Nephron (organoid): ENCODE data around the gene PARD3.

ENCODE experiments used
- H3K27ac Mint-ChIP-seq, 3 experiments: 2 replicates each; pipeline ENCODE4 v1.8.0; 2020; ENCODE audit warnings: mixed read lengths in 3 of 3, mild to moderate bottlenecking in 2 of 3, moderate library complexity in 1 of 3
- H3K27me3 Mint-ChIP-seq: 2 replicates; pipeline ENCODE4 v1.8.0; 2021; ENCODE audit warnings: low read depth, mild to moderate bottlenecking, moderate library complexity, mixed read lengths
- H3K36me3 Mint-ChIP-seq: 2 replicates; pipeline ENCODE4 v1.8.0; 2020; ENCODE audit warnings: low read depth, mixed read lengths
- H3K4me1 Mint-ChIP-seq: 2 replicates; pipeline ENCODE4 v1.8.0; 2020; ENCODE audit warnings: mixed read lengths
- H3K4me3 Mint-ChIP-seq, 3 experiments: 2 replicates each; pipeline ENCODE4 v1.8.0; 2020; ENCODE audit warnings: mild to moderate bottlenecking in 3 of 3, mixed read lengths in 3 of 3, moderate library complexity in 2 of 3
- H3K9me3 Mint-ChIP-seq: 2 replicates; pipeline ENCODE4 v1.8.0; 2020; ENCODE audit warnings: mixed read lengths
- TF ChIP-seq, protein P1 (sequence below), 3 experiments: fragments of 200-600 bp; sonication (generic); IDR thresholded peaks; one replicate each; pipeline ENCODE4 v1.5.0; 2021; ENCODE audit warnings: antibody characterized with exemption in 3 of 3; ENCODE audit not compliant: unreplicated experiment in 3 of 3

Gene PARD3

DNA sequence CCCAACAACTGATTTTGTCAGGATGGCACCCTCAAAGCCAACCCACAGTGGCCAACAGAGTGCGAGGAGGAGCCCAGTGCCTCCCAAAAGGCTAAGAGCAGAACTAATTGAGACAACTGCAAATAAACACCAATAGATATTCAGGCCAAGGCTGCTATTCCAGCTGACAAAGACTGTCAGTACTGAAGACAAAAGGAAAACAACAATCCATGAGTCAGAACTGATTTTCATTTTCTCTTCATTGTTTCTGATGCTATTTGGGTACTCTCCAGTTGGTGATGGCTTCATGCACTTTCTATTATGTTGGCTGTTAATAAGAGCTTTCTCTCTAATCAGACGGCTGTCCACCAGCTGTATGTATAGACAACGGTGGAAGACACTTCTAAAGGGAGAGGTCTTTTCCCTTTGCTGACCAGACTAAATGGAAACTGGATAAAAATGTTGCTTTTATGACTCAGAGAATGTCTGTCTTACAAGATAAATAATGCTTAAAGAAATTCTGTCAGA lies 515.9 kb downstream of the PARD3 start:
- Mint-ChIP-seq H3K36me3 (peaks cover 12% of the 10 kb centered on the region), H3K27me3 (no peaks in the 10 kb centered on the region), H3K27ac (peak overlapping the region; percentile 61 to 89 (median 76)), H3K9me3 (no peaks in the 10 kb centered on the region), H3K4me1 (peaks cover 43% of the 10 kb centered on the region), H3K4me3 (no peak overlapping the region)
- TF ChIP-seq, protein P1, sequence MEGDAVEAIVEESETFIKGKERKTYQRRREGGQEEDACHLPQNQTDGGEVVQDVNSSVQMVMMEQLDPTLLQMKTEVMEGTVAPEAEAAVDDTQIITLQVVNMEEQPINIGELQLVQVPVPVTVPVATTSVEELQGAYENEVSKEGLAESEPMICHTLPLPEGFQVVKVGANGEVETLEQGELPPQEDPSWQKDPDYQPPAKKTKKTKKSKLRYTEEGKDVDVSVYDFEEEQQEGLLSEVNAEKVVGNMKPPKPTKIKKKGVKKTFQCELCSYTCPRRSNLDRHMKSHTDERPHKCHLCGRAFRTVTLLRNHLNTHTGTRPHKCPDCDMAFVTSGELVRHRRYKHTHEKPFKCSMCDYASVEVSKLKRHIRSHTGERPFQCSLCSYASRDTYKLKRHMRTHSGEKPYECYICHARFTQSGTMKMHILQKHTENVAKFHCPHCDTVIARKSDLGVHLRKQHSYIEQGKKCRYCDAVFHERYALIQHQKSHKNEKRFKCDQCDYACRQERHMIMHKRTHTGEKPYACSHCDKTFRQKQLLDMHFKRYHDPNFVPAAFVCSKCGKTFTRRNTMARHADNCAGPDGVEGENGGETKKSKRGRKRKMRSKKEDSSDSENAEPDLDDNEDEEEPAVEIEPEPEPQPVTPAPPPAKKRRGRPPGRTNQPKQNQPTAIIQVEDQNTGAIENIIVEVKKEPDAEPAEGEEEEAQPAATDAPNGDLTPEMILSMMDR (IDR thresholded peaks at IDR 0.05; ENCODE audit: unreplicated experiment in 3 of 3) = no peak

DNA sequence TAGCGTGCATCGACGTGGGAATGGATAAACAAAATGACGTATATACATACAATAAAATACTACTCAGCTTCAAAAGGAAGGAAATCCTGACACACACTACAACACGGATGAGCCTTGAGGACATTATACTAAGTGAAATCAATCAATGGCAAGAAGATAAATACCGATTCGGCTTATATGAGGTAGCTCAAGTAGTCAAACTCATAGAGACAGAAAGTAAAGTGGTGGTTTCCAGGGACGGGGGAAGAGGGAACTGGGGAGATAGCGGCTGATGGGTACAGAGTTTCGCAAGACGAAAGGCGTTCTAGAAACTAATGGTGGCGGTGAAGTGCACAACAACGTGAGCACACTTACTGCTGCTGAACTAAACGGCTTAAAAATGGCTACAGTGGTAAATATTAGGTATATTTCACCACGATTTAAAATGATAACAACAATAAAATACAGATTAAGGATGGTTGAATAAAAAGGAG lies 516.7 kb downstream of the PARD3 start:
- peaks cover 12% of the 10 kb centered on the region for H3K36me3 Mint-ChIP-seq
- H3K27ac Mint-ChIP-seq = peak overlapping the region; percentile 45 to 89 (median 48)
- TF ChIP-seq, protein P1 (IDR thresholded peaks at IDR 0.05; ENCODE audit: unreplicated experiment in 3 of 3) = no peak
- no peak overlapping the region for H3K4me3 Mint-ChIP-seq
- peaks cover 43% of the 10 kb centered on the region for H3K4me1 Mint-ChIP-seq
- no peaks in the 10 kb centered on the region for H3K9me3 Mint-ChIP-seq
- H3K27me3 Mint-ChIP-seq = no peaks in the 10 kb centered on the region

DNA sequence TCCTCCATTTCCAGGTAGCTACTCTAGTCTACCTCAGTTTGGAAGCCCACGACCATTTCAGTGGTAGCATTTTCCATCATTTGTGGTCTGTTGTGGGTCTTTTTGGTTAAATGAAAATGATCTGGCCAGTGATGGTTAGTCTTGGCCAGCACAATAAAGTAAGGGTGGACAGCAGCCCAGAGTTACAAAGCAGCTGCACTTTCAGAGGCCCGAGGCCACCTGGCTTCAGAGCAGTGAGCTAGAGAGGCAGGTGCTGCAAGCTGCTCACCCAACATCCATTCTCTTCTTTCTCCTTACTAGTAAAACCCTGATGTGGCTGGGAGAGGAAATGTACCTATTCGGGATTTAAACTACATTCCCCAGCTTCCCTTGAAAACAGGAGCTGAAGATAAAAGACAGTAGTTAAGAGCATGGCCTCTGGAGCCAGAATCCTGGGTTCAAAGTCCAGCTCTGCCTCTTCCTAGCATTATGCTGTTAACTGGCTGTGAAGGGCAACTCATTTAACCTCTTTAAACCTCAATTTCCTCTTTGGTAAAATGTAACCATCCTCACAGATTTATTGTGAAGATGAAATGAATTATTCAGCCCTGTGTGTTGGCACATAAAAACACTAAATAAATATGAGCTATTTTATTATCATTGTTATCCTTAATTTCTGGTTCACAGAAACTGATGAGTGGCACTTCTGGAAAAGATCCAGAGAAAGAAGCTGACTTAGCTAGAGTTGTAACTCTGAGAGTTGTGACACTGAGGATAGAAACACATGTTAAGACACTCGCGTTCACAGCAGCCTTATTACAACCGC lies 517.4 kb downstream of the PARD3 start:
- Mint-ChIP-seq H3K27ac (peak overlapping the region; percentile 48 to 89 (median 81)), H3K27me3 (no peaks in the 10 kb centered on the region), H3K4me3 (no peak overlapping the region), H3K4me1 (peaks cover 46% of the 10 kb centered on the region), H3K36me3 (peaks cover 11% of the 10 kb centered on the region), H3K9me3 (no peaks in the 10 kb centered on the region)
- TF ChIP-seq, protein P1 (IDR thresholded peaks at IDR 0.05; ENCODE audit: unreplicated experiment in 3 of 3) = no peak

DNA sequence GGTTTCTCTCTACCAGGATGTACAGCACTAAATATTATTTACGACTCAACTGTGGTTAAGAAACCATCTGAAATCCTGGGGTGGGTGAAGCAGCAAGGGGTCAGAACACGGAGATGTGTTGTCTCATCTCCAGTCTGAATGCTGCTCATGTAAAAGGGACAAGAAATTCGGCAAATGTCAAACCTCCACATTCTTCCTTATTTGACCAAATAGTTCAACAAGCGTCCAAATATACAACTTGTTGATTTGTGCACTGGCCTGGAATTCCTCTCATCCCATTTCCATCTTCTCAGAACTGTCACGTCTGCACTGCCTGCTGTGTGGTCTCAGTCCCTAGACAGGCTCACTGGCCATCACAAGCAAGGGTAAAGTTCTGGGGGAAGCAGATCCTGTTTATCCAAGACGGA lies 520.0 kb downstream of the PARD3 start:
- TF ChIP-seq, protein P1 (IDR thresholded peaks at IDR 0.05; ENCODE audit: unreplicated experiment in 3 of 3) = no peak
- H3K9me3 Mint-ChIP-seq = no peaks in the 10 kb centered on the region
- peaks cover 4% of the 10 kb centered on the region for H3K36me3 Mint-ChIP-seq
- H3K27me3 Mint-ChIP-seq = no peaks in the 10 kb centered on the region
- peak overlapping the region; percentile 76 to 88 (median 81) for H3K27ac Mint-ChIP-seq
- H3K4me1 Mint-ChIP-seq = peaks cover 51% of the 10 kb centered on the region
- peak overlapping the region in 1 of 3 experiments; percentile 0 for H3K4me3 Mint-ChIP-seq

DNA sequence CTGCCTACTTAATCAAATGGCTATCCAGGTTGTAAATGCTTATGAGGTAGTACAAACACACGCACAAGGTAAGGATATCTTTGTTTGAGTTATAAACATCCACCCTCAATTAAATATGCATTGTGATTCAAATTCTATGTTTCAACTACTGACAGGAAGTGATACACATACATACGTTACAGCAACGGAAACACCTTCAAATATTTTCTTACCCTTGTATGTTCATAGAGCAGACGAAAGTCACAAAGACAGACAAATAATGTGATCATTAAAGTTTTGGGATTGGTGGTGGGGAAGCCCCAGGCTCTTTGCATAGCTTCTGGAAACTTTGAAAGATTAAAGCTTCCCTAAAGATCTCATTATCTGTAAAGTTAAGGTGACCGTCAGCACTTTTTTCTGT lies 521.0 kb downstream of the PARD3 start:
- Mint-ChIP-seq H3K27me3 (no peaks in the 10 kb centered on the region), H3K36me3 (peaks cover 4% of the 10 kb centered on the region)

More for the DNA sequence above, 521.0 kb downstream of the PARD3 start:
- Mint-ChIP-seq H3K9me3 (no peaks in the 10 kb centered on the region), H3K4me3 (no peak overlapping the region), H3K27ac (peak overlapping the region in 1 of 3 experiments; percentile 44), H3K4me1 (peaks cover 45% of the 10 kb centered on the region)
- TF ChIP-seq, protein P1 (IDR thresholded peaks at IDR 0.05; ENCODE audit: unreplicated experiment in 3 of 3) = no peak
